ENCODE results near the gene RHBDD1.

- no peak for TF ChIP-seq CTCF (conservative IDR thresholded peaks at IDR 0.05 in 1 of 2, IDR thresholded peaks at IDR 0.05 in 1 of 2; ENCODE audit: extremely low read depth in 1 of 2, insufficient read depth in 1 of 2, low read depth in 1 of 2, low read length in 2 of 2)
- no peak for TF ChIP-seq EZH2 (IDR thresholded peaks at IDR 0.05; ENCODE audit: borderline replicate concordance, low read length)
These were observed 181.0 kb downstream of the RHBDD1 start for GRCh38 chr2:227016894-227017293.
